ENCODE data around the gene SPDYE18. TPM values are rescaled to one million over a fixed set of nuclear protein-coding genes. Genes with fewer than 3 reads are reported as not detected.
"Not testable (repeated sequence)": the region's sequence is repeated elsewhere in the genome, so short reads cannot be mapped to it uniquely, and the experiment has no call there.

Gene SPDYE18
- total RNA-seq, 2 donors from 2014 or later = 0.89 TPM; not detected in 1

DNA sequence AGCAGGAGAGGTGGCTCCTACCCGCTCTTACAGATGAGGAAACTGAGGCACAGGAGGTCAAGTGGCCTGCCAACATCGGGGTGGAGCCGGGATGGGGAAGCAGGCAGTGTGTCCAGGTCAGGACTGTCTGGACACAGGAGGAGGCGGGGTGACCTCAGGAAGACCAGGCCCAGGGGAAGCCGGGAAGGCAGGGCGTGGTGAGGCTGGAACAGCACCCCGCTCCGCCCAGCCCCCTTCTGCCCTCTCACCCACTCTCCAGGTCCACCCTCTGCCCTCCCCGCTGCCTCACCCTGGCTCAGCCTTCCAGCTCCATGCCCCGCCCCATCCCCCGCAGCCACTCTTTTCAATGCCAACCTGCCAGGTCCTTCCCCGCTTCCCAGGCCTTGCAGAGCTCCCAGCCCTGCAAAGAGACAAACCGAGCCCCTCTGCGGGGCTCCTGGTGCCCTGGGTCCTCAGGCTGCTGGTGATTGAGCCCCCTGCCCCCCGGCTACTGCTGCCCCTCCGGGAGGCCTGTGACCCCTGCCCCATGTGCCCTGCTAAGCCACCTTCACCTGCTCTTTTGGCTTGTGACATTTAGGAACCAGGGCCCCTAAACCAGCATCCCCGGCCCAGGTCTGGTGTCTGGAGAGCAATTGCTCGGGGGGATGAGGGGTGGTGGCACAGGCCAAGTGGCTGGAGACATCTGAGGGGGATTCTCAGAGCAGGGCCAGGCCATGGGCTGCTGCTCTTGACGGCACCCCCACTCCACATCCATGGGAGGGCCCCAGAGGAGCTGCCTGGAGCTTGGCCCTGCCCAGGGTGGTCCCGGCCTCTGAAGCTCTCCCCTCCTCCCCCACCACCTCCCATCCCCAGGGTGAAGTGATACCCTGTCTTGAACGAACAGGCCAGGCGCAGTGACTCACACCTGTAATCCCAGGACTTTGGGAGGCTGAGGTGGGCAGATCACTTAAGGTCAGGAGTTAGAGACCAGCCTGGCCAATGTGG, 55.9 kb downstream of the SPDYE18 start:
- not testable (repeated sequence) for H3K9me3 Mint-ChIP-seq; H3K36me3 Mint-ChIP-seq (ENCODE audit: low read depth); H3K4me1 Mint-ChIP-seq; H3K9ac ChIP-seq (ENCODE audit: extremely low read depth, low read length, poor library complexity, severe bottlenecking); H3K27ac Mint-ChIP-seq; H3K9me3 ChIP-seq (ENCODE audit: control insufficient read depth, low read length); H3K27ac ChIP-seq (ENCODE audit: low read depth, low read length); H3K4me1 ChIP-seq (ENCODE audit: control insufficient read depth, insufficient read depth, low read length); H3K4me3 ChIP-seq (ENCODE audit: low read length); H3K27me3 Mint-ChIP-seq (ENCODE audit: insufficient read depth); H3K4me3 Mint-ChIP-seq; H3K27me3 ChIP-seq (ENCODE audit: control insufficient read depth, insufficient read depth, low read length, poor library complexity, severe bottlenecking); H3K36me3 ChIP-seq (ENCODE audit: control insufficient read depth, insufficient read depth, low read length)
- 87% methylated on average over 9 of the region's 22 CpGs; no CpG with 5 or more reads in 1 of the 2 experiments for WGBS, 2 experiments (ENCODE audit: insufficient coverage in 1 of 2, insufficient read length in 1 of 2)
- peak; percentile 45 for DNase-seq

- not testable (repeated sequence) for H3K4me3 Mint-ChIP-seq; H3K36me3 Mint-ChIP-seq (ENCODE audit: low read depth); H3K4me1 ChIP-seq (ENCODE audit: control insufficient read depth, insufficient read depth, low read length); H3K9ac ChIP-seq (ENCODE audit: extremely low read depth, low read length, poor library complexity, severe bottlenecking); H3K9me3 Mint-ChIP-seq; H3K27me3 ChIP-seq (ENCODE audit: control insufficient read depth, insufficient read depth, low read length, poor library complexity, severe bottlenecking); H3K9me3 ChIP-seq (ENCODE audit: control insufficient read depth, low read length); H3K4me1 Mint-ChIP-seq; H3K27me3 Mint-ChIP-seq (ENCODE audit: insufficient read depth); H3K36me3 ChIP-seq (ENCODE audit: control insufficient read depth, insufficient read depth, low read length); H3K4me3 ChIP-seq (ENCODE audit: low read length); H3K27ac Mint-ChIP-seq; H3K27ac ChIP-seq (ENCODE audit: low read depth, low read length)
- 93% methylated on average over 14 of the region's 27 CpGs; no CpG with 5 or more reads in 1 of the 2 experiments for WGBS, 2 experiments (ENCODE audit: insufficient coverage in 1 of 2, insufficient read length in 1 of 2)
- peak; percentile 30 for DNase-seq
Measured at GRCh38 chr7:77005461-77006057, 56.8 kb downstream of the SPDYE18 start.

DNA sequence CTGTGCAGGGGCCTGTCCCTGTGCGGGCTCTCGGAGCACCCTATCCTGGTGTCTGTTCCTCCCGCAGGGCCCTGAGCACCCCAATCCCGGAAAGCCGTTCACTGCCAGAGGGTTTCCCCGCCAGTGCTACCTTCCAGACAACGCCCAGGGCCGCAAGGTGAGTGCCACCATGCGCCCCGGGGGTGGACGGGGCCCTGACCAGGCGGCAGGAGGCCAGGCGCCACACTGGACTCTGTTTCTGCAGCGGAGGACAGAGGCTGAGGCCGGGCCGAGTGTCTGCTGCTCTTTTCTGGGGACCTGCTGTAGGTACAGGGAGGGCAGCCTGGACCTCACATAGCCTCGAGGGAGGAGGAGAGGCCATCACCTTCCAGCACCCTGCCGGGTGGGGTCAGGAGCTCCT, 58.2 kb downstream of the SPDYE18 start:
- H3K9ac ChIP-seq (ENCODE audit: extremely low read depth, low read length, poor library complexity, severe bottlenecking); H3K36me3 ChIP-seq (ENCODE audit: control insufficient read depth, insufficient read depth, low read length); H3K36me3 Mint-ChIP-seq (ENCODE audit: low read depth); H3K4me1 Mint-ChIP-seq; DNase-seq; H3K9me3 Mint-ChIP-seq; H3K27me3 ChIP-seq (ENCODE audit: control insufficient read depth, insufficient read depth, low read length, poor library complexity, severe bottlenecking); H3K27me3 Mint-ChIP-seq (ENCODE audit: insufficient read depth); H3K9me3 ChIP-seq (ENCODE audit: control insufficient read depth, low read length); H3K4me1 ChIP-seq (ENCODE audit: control insufficient read depth, insufficient read depth, low read length); H3K4me3 ChIP-seq (ENCODE audit: low read length); H3K27ac Mint-ChIP-seq; H3K27ac ChIP-seq (ENCODE audit: low read depth, low read length); H3K4me3 Mint-ChIP-seq: not testable (repeated sequence)
- 89 to 100% methylated on average over 1 to 7 of the region's 18 CpGs for WGBS, 2 experiments (ENCODE audit: insufficient coverage in 1 of 2, insufficient read length in 1 of 2)

DNA sequence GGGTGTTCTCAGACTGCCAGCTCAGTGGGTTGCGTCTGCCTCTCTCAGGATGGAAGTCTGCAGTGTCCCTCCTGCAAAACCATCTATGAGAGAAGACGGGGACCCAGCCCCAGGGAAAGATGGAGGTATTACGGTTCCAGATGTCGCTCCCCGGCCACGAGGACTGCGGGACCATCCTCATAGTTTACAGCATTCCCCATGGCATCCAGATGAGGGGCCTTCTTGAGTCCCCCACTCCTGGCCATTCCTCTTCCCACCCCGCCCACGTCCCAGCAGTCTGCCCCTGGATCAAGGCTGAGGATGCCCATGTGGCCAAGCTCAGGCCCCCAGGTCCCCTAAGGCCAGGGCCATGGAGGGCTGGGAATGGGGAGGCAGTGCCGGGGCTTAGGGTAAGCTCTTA, 59.1 kb downstream of the SPDYE18 start:
- WGBS, 2 experiments (ENCODE audit: insufficient coverage in 1 of 2, insufficient read length in 1 of 2) = 95 to 100% methylated on average over 1 to 9 of the region's 10 CpGs
- not testable (repeated sequence) for H3K9me3 Mint-ChIP-seq; H3K4me3 ChIP-seq (ENCODE audit: low read length); H3K27ac ChIP-seq (ENCODE audit: low read depth, low read length); H3K4me3 Mint-ChIP-seq; H3K36me3 Mint-ChIP-seq (ENCODE audit: low read depth); H3K27me3 ChIP-seq (ENCODE audit: control insufficient read depth, insufficient read depth, low read length, poor library complexity, severe bottlenecking); H3K9ac ChIP-seq (ENCODE audit: extremely low read depth, low read length, poor library complexity, severe bottlenecking); H3K9me3 ChIP-seq (ENCODE audit: control insufficient read depth, low read length); H3K27me3 Mint-ChIP-seq (ENCODE audit: insufficient read depth); H3K36me3 ChIP-seq (ENCODE audit: control insufficient read depth, insufficient read depth, low read length); H3K4me1 ChIP-seq (ENCODE audit: control insufficient read depth, insufficient read depth, low read length); H3K27ac Mint-ChIP-seq; H3K4me1 Mint-ChIP-seq; DNase-seq

- H3K4me3 Mint-ChIP-seq; H3K36me3 Mint-ChIP-seq (ENCODE audit: low read depth); H3K27me3 ChIP-seq (ENCODE audit: control insufficient read depth, insufficient read depth, low read length, poor library complexity, severe bottlenecking); DNase-seq; H3K9ac ChIP-seq (ENCODE audit: extremely low read depth, low read length, poor library complexity, severe bottlenecking); H3K36me3 ChIP-seq (ENCODE audit: control insufficient read depth, insufficient read depth, low read length); H3K27me3 Mint-ChIP-seq (ENCODE audit: insufficient read depth); H3K27ac ChIP-seq (ENCODE audit: low read depth, low read length); H3K9me3 ChIP-seq (ENCODE audit: control insufficient read depth, low read length); H3K9me3 Mint-ChIP-seq; H3K4me1 Mint-ChIP-seq; H3K27ac Mint-ChIP-seq; H3K4me1 ChIP-seq (ENCODE audit: control insufficient read depth, insufficient read depth, low read length); H3K4me3 ChIP-seq (ENCODE audit: low read length): not testable (repeated sequence)
- 77 to 96% methylated on average over 7 to 21 of the region's 21 CpGs for WGBS, 2 experiments (ENCODE audit: insufficient coverage in 1 of 2, insufficient read length in 1 of 2)
Measured at GRCh38 chr7:77002678-77003233, 59.6 kb downstream of the SPDYE18 start.

GRCh38 chr7:77002104-77002503, 60.3 kb downstream of the SPDYE18 start:
- H3K27me3 ChIP-seq (ENCODE audit: control insufficient read depth, insufficient read depth, low read length, poor library complexity, severe bottlenecking); H3K36me3 Mint-ChIP-seq (ENCODE audit: low read depth); H3K4me1 ChIP-seq (ENCODE audit: control insufficient read depth, insufficient read depth, low read length); H3K9ac ChIP-seq (ENCODE audit: extremely low read depth, low read length, poor library complexity, severe bottlenecking); H3K36me3 ChIP-seq (ENCODE audit: control insufficient read depth, insufficient read depth, low read length); H3K27ac Mint-ChIP-seq; H3K27ac ChIP-seq (ENCODE audit: low read depth, low read length); H3K4me3 Mint-ChIP-seq; H3K9me3 ChIP-seq (ENCODE audit: control insufficient read depth, low read length); H3K4me3 ChIP-seq (ENCODE audit: low read length); H3K9me3 Mint-ChIP-seq; DNase-seq; H3K27me3 Mint-ChIP-seq (ENCODE audit: insufficient read depth); H3K4me1 Mint-ChIP-seq: not testable (repeated sequence)
- 87 to 93% methylated on average over 6 to 15 of the region's 15 CpGs for WGBS, 2 experiments (ENCODE audit: insufficient coverage in 1 of 2, insufficient read length in 1 of 2)
